Endothelial cell of umbilical vein (primary cell): ENCODE data around the gene PDE3A. TPM values are rescaled to one million over a fixed set of nuclear protein-coding genes. Genes with fewer than 3 reads are reported as not detected.

Experiments
- BruUV-seq: library from RNA; stranded (reverse); fragments of 400-500 nt; replicated peaks from 2 replicates; lab custom pipeline; 2021; lab: Mats Ljungman, UMichigan
- CTCF ChIA-PET: fragments of 300-600, 350-600 bp; sonication (Branson Sonifier 250); formaldehyde crosslinking; loops from one replicate; lab custom pipeline; 2021; ENCODE audit warnings: antibody characterized with exemption, inconsistent platforms; lab: Charles Lee
- POLR2A ChIA-PET: fragments of 300-600, 350-600 bp; sonication (Branson Sonifier 250); formaldehyde crosslinking; loops from one replicate; lab custom pipeline; 2021; ENCODE audit warnings: antibody characterized with exemption, inconsistent platforms; lab: Charles Lee
- DNase-seq: peaks from one replicate; pipeline ENCODE4 v3.0.0-alpha.2; 2011; ENCODE audit warnings: low read depth, low spot score
- FAIRE-seq: peaks from 2 replicates; lab custom pipeline; 2011; peaks lifted over from hg19 to GRCh38; lab: Jason Lieb, UNC
- H2AFZ ChIP-seq: 2 replicates; pipeline ENCODE4 v1.6.0; 2012; ENCODE audit warnings: low read depth, low read length, control low read depth, inconsistent platforms
- H3K27ac ChIP-seq: 2 replicates; pipeline ENCODE4 v1.5.1; 2011; ENCODE audit warnings: low read depth, mild to moderate bottlenecking, control low read depth, low read length, moderate library complexity; ENCODE audit not compliant: insufficient read depth
- H3K27me3 ChIP-seq, 2 experiments: 2 replicates each; pipeline versions ENCODE4 v1.6.0 to v1.6.1; 2011; ENCODE audit warnings: low read length in 2 of 2, mixed read lengths in 1 of 2; ENCODE audit not compliant: control insufficient read depth in 2 of 2, insufficient read depth in 2 of 2
- H3K36me3 ChIP-seq, 2 experiments: 2 replicates in 1 of 2; 3 replicates in 1 of 2; pipeline ENCODE4 v1.5.1; 2011; ENCODE audit warnings: low read length in 2 of 2, mild to moderate bottlenecking in 1 of 2, moderate library complexity in 1 of 2; ENCODE audit not compliant: control insufficient read depth in 2 of 2, insufficient read depth in 2 of 2; ENCODE audit errors: extremely low read depth in 1 of 2
- H3K4me1 ChIP-seq: 3 replicates; pipeline ENCODE4 v1.5.1; 2011; ENCODE audit warnings: mild to moderate bottlenecking, low read length; ENCODE audit not compliant: control insufficient read depth, insufficient read depth; ENCODE audit errors: extremely low read depth
- H3K4me2 ChIP-seq: 2 replicates; pipeline ENCODE4 v1.6.1; 2011; ENCODE audit warnings: low read length, control low read depth, mixed read lengths; ENCODE audit not compliant: insufficient read depth
- H3K4me3 ChIP-seq, 3 experiments: fragments of 200-600 bp in 1 of 3; sonication (generic), shearing (Covaris generic) in 1 of 3; replicated peaks in 1 of 3; 2 replicates each; pipeline ENCODE4 v1.5.1; 2011 to 2016; ENCODE audit warnings: control low read depth in 3 of 3, low read length in 3 of 3, mild to moderate bottlenecking in 2 of 3, inconsistent platforms in 1 of 3, low read depth in 1 of 3, moderate library complexity in 1 of 3; ENCODE audit not compliant: insufficient read depth in 1 of 3
- H3K79me2 ChIP-seq: 2 replicates; pipeline ENCODE4 v1.6.0; 2012; ENCODE audit warnings: low read length, inconsistent platforms; ENCODE audit not compliant: control insufficient read depth, insufficient read depth
- H3K9ac ChIP-seq: replicated peaks from 2 replicates; pipeline ENCODE3; 2011; ENCODE audit warnings: low read length, control low read depth; ENCODE audit not compliant: insufficient read depth; ENCODE audit errors: extremely low read depth
- H3K9me1 ChIP-seq: replicated peaks from 3 replicates; pipeline ENCODE4 v1.6.0; 2011; ENCODE audit warnings: mild to moderate bottlenecking, low read length; ENCODE audit not compliant: control insufficient read depth, insufficient read depth; ENCODE audit errors: extremely low read depth
- H3K9me3 ChIP-seq: replicated peaks from 2 replicates; pipeline ENCODE4 v1.5.1; 2012; ENCODE audit warnings: low read length, inconsistent platforms; ENCODE audit not compliant: control insufficient read depth, insufficient read depth
- H4K20me1 ChIP-seq: replicated peaks from 2 replicates; pipeline ENCODE3; 2011; ENCODE audit warnings: mild to moderate bottlenecking, low read length; ENCODE audit not compliant: control insufficient read depth, insufficient read depth; ENCODE audit errors: extremely low read depth
- EZH2 ChIP-seq: IDR thresholded peaks from 2 replicates; pipeline ENCODE4 v1.6.1; 2012; ENCODE audit warnings: borderline replicate concordance, low read depth, mild to moderate bottlenecking, moderate library complexity, low read length, inconsistent platforms; ENCODE audit not compliant: severe bottlenecking
- FOS ChIP-seq: IDR thresholded peaks from 2 replicates; pipeline ENCODE4 v1.6.1; 2011; ENCODE audit warnings: mild to moderate bottlenecking, low read length, moderate library complexity, borderline replicate concordance; ENCODE audit not compliant: insufficient read depth
- GATA2 ChIP-seq: IDR thresholded peaks from 2 replicates; pipeline ENCODE4 v1.7.0; 2011; ENCODE audit warnings: low read depth, mild to moderate bottlenecking, moderate library complexity, mixed read lengths, low read length; ENCODE audit not compliant: insufficient read length, insufficient read depth
- JUN ChIP-seq: IDR thresholded peaks from 2 replicates; pipeline ENCODE4 v1.6.1; 2011; ENCODE audit warnings: borderline replicate concordance, low read depth; ENCODE audit not compliant: insufficient read length, insufficient read depth
- MYC ChIP-seq: IDR thresholded peaks from one replicate; pipeline ENCODE4 v1.6.1; 2011; ENCODE audit warnings: mild to moderate bottlenecking, low read depth, low read length
- POLR2A ChIP-seq: IDR thresholded peaks from 2 replicates; pipeline ENCODE4 v1.6.1; 2012; ENCODE audit warnings: low read depth, mild to moderate bottlenecking, control low read depth, low read length
- POLR2AphosphoS5 ChIP-seq: IDR thresholded peaks from 2 replicates; pipeline ENCODE4 v1.6.1; 2012; ENCODE audit warnings: low read depth, mild to moderate bottlenecking, control low read depth, low read length, moderate library complexity; ENCODE audit not compliant: insufficient read depth
- dilution Hi-C: fragments of 300-500 bp; cut with MboI; formaldehyde crosslinking; loops from one replicate; pipeline ENCODE4 v1.15.0; 2019; ENCODE audit warnings: low sequenced_read_pairs; ENCODE audit not compliant: extremely low pct_ligation_motif_present
- intact Hi-C: fragments of 100-400 bp; cut with micrococcal nuclease; formaldehyde crosslinking; loops from one replicate; pipeline ENCODE4 v1.10.0; 2022
- polyA plus RNA-seq, 4 experiments: library from polyadenylated mRNA; depleted of rRNA in 3 of 4; stranded (reverse) in 3 of 4; unstranded in 1 of 4; fragments of >200 nt; gene quantifications; 2 replicates each; pipeline versions ENCODE4 v1.2.1 to v1.2.3, GENCODE V29; 2011 to 2012; ENCODE audit warnings: missing spikeins in 1 of 4
- total RNA-seq: library from RNA; stranded (reverse); gene quantifications from 2 replicates; pipeline ENCODE4 v1.2.3, GENCODE V29; 2021
- TF ChIP-seq, protein P1 (sequence below), 2 donors: IDR thresholded peaks; 1 replicate in 1 of 2; 2 replicates in 1 of 2; pipeline ENCODE4 v1.5.1; 2011; ENCODE audit warnings: low read length in 2 of 2, mild to moderate bottlenecking in 2 of 2, moderate library complexity in 2 of 2, control low read depth in 1 of 2, inconsistent platforms in 1 of 2, low read depth in 1 of 2; ENCODE audit not compliant: insufficient read depth in 1 of 2; ENCODE audit errors: extremely low read depth in 1 of 2
- TF ChIP-seq, protein P2 (sequence below): IDR thresholded peaks from 2 replicates; pipeline ENCODE4 v1.6.1; 2011; ENCODE audit not compliant: insufficient read depth, insufficient read length

PDE3A gene
- total and polyA plus RNA-seq, 2 donors (not counting 3 experiments of a cell fraction or from before 2014, with no cell fraction given), result 14.0 to 27.4 TPM

DNA sequence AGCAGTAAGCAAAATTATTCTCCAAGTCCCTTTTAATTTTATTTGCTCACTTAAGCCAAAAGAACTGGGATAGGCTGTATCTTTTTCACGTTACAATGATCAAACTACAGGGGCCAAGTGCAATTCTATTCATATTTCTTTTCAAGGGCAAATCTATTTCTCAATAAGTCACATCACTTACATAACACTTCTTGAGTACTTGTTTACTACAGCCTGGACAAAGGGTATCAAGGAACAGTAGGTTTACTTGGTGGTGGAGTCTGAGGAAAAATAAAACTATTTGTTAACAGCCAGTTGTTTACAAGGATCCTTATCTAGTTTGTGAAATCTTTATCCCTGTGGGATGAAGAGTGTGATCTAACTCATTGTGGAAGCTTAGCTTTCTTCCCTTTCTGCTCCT lies 72.1 kb downstream of the PDE3A start:
- Histone ChIP-seq H3K27ac (no peak overlapping the region), H3K79me2 (peaks cover 23% of the 10 kb centered on the region), H3K9me3 (no peaks in the 10 kb centered on the region), H2AFZ (no peak overlapping the region), H3K9ac (no peak overlapping the region), H3K9me1 (no peaks in the 10 kb centered on the region), H3K27me3 (no peaks in the 10 kb centered on the region), H3K36me3 (no peaks in the 10 kb centered on the region), H3K4me2 (no peak overlapping the region), H3K4me1 (peaks cover 26% of the 10 kb centered on the region), H3K4me3 (no peak overlapping the region), H4K20me1 (peaks cover 3% of the 10 kb centered on the region)
- TF ChIP-seq JUN (no peak), EZH2 (no peak)
- BruUV-seq, result no TSS peak
- no peak for DNase-seq
- ChIA-PET CTCF (no interaction called here), POLR2A (no interaction called here)
- dilution Hi-C loops, result no loop called here
- intact Hi-C loops, result no loop called here
- FAIRE-seq, result no peak

DNA sequence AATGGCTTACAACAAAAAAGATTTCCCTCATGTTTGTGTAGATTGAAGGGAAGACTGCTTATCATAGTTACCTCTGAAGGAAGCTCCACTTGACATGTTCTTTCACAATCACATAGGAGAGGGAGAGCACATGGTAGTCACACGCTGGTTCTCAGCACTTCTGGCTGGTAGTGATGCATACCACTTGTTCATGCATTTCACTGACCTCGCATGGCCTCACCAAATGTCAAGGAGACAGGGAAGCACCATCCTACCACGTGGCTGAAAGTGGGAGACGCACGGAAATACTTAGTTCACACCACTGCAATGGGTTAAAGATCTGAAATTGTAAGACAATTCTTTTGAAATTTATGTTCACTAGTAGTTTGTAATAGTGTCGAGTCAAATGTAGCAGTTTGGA lies 74.0 kb downstream of the PDE3A start:
- no peak overlapping the region for H3K9ac ChIP-seq
- DNase-seq (no peak), FAIRE-seq (no peak)
- no peaks in the 10 kb centered on the region for H3K27me3 ChIP-seq
- no TSS peak for BruUV-seq
- peaks cover 3% of the 10 kb centered on the region for H4K20me1 ChIP-seq
- no peak overlapping the region for H3K4me2 ChIP-seq
- H3K4me1 ChIP-seq, result peaks cover 8% of the 10 kb centered on the region
- no peaks in the 10 kb centered on the region for H3K9me3 ChIP-seq
- intact Hi-C loops, result no loop called here
- H3K36me3 ChIP-seq, result peaks cover 0 to 2% of the 10 kb centered on the region in 2 experiments
- dilution Hi-C loops, result no loop called here
- no peak for TF ChIP-seq JUN
- no peak for TF ChIP-seq FOS
- no peak for TF ChIP-seq POLR2AphosphoS5
- no peak for TF ChIP-seq MYC
- TF ChIP-seq GATA2, result no peak
- TF ChIP-seq EZH2, result no peak
- TF ChIP-seq, protein P1, sequence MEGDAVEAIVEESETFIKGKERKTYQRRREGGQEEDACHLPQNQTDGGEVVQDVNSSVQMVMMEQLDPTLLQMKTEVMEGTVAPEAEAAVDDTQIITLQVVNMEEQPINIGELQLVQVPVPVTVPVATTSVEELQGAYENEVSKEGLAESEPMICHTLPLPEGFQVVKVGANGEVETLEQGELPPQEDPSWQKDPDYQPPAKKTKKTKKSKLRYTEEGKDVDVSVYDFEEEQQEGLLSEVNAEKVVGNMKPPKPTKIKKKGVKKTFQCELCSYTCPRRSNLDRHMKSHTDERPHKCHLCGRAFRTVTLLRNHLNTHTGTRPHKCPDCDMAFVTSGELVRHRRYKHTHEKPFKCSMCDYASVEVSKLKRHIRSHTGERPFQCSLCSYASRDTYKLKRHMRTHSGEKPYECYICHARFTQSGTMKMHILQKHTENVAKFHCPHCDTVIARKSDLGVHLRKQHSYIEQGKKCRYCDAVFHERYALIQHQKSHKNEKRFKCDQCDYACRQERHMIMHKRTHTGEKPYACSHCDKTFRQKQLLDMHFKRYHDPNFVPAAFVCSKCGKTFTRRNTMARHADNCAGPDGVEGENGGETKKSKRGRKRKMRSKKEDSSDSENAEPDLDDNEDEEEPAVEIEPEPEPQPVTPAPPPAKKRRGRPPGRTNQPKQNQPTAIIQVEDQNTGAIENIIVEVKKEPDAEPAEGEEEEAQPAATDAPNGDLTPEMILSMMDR (IDR thresholded peaks at IDR 0.05; ENCODE audit: extremely low read depth in 1 of 2, insufficient read depth in 1 of 2, low read depth in 1 of 2, low read length in 2 of 2), result no peak
- TF ChIP-seq, protein P2, sequence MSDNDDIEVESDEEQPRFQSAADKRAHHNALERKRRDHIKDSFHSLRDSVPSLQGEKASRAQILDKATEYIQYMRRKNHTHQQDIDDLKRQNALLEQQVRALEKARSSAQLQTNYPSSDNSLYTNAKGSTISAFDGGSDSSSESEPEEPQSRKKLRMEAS, result no peak
- no peak for TF ChIP-seq POLR2A
- POLR2A ChIA-PET, result no interaction called here
- H3K27ac ChIP-seq, result no peak overlapping the region
- no peaks in the 10 kb centered on the region for H3K9me1 ChIP-seq
- CTCF ChIA-PET, result no interaction called here
- no peak overlapping the region for H2AFZ ChIP-seq
- H3K4me3 ChIP-seq, result no peak overlapping the region
- H3K79me2 ChIP-seq, result peaks cover 11% of the 10 kb centered on the region
